Omental fat pad (tissue), 4 donors: Measurements from ENCODE around the gene CALML5. TPM values are rescaled to one million over a fixed set of nuclear protein-coding genes. Genes with fewer than 3 reads are reported as not detected.

Experiments
- ATAC-seq: fragments of 150-250 bp; one replicate; pipeline ENCODE4 v1.9.1; 2016; ENCODE audit warnings: mild to moderate bottlenecking, moderate library complexity; ENCODE audit not compliant: low FRiP score
- DNase-seq: peaks from one replicate; pipeline ENCODE4 v3.0.0-alpha.2; 2019; ENCODE audit warnings: low spot score
- total RNA-seq, 4 donors: library from RNA; depleted of rRNA; stranded (reverse); fragments of >200 nt; gene quantifications; one replicate each; pipeline ENCODE4 v1.1.0, GENCODE V29; 2016
- TF ChIP-seq, protein P1 (sequence below), 3 donors: fragments of 450-650 bp; IDR thresholded peaks; one replicate each; pipeline ENCODE4 v1.5.1; 2016 to 2017; ENCODE audit warnings: antibody characterized with exemption in 3 of 3, mild to moderate bottlenecking in 3 of 3, moderate library complexity in 2 of 3

Gene CALML5
- total RNA-seq, 4 donors from 2014 or later, result not detected

DNA sequence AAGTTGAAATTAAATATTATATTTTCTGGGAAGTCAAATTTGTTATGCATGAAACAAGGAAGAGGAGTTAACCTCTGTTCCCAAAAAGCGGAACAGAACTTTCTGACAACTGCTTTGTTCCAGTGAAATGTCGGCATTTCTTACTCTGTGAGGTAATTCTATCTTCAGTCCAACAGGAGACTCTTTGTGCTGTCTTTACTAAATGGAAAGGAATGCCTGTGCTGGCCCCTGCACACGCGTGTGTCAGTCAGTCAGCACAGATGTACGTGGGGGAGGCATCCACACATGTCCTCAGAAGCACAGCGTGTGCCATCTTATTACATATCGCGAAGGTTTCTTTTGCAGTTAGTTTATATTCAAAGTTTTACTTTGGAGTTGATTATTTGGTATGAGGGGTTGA is 49.5 kb downstream of the CALML5 start:
- ATAC-seq (peak; percentile 88), DNase-seq (no peak)
- TF ChIP-seq, protein P1, sequence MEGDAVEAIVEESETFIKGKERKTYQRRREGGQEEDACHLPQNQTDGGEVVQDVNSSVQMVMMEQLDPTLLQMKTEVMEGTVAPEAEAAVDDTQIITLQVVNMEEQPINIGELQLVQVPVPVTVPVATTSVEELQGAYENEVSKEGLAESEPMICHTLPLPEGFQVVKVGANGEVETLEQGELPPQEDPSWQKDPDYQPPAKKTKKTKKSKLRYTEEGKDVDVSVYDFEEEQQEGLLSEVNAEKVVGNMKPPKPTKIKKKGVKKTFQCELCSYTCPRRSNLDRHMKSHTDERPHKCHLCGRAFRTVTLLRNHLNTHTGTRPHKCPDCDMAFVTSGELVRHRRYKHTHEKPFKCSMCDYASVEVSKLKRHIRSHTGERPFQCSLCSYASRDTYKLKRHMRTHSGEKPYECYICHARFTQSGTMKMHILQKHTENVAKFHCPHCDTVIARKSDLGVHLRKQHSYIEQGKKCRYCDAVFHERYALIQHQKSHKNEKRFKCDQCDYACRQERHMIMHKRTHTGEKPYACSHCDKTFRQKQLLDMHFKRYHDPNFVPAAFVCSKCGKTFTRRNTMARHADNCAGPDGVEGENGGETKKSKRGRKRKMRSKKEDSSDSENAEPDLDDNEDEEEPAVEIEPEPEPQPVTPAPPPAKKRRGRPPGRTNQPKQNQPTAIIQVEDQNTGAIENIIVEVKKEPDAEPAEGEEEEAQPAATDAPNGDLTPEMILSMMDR (IDR thresholded peaks at IDR 0.05), result no peak

DNA sequence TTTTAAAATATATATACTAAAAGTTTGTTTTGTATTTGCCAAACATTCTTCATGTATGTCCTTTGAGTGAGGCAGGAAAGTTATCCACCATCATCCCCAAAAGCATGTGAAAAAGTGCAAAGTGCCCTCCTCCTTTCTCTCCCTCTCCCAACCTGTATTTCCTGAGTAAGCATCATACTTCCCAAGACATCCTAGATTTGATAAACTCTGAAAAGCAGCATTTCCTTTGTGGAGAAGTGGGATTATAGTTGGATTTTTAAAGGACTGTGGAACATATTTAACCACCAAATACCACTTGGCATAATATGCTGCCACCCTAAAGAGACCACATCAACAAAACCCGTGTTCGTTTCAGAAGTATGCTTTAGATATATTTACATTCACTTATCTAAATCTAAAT is 50.1 kb downstream of the CALML5 start:
- ATAC-seq (no peak), DNase-seq (no peak)
- TF ChIP-seq, protein P1 (IDR thresholded peaks at IDR 0.05), result no peak

Other genes starting within 250 kb of the CALML5 start
- gene UCN3, start 134.6 kb downstream of the CALML5 start, total RNA-seq, result not detected
- not detected for gene TUBAL3, start 94.7 kb downstream of the CALML5 start, total RNA-seq
- gene NET1, start 87.0 kb downstream of the CALML5 start, total RNA-seq, result 100 to 1,000 TPM in 3 of 4 donors, 10 to 100 TPM in 1; 80.7 to 201 (median 139) TPM
- gene CALML3, start 25.4 kb upstream of the CALML5 start, total RNA-seq, result not detected
- gene ASB13, start 167.0 kb upstream of the CALML5 start, total RNA-seq, result 10 to 100 TPM; 15.0 to 46.5 (median 16.9) TPM
- 100 to 1,000 TPM in 1 of 4 donors, 10 to 100 TPM in 3; 54.5 to 185 (median 81.9) TPM for gene TASOR2, start 185.3 kb upstream of the CALML5 start, total RNA-seq